Measurements from ENCODE around the gene ACTN3.
"Not testable (repeated sequence)": the region's sequence is repeated elsewhere in the genome, so short reads cannot be mapped to it uniquely, and the experiment has no call there.

Gene ACTN3

DNA sequence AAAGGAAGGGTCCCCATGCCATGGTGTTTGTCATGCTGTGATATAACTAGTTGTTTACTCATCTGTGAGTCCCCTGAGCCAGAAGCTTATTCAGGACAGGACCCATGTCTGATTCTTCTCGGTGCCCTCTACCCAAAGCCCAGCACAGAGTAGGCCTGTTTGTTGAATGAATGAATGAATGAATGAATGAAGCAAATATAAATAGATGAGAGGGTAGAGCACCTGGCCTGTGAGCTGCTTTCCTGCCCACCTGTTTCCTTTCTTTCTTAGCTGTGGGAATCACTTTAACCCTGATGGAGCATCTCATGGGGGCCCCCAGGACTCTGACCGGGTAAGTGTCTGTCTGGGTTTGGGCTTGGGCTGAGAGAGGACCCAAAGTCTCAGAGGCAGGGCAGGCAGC, 53.5 kb downstream of the ACTN3 start:
- DNase-seq (ENCODE audit: low read depth) = no peak

DNA sequence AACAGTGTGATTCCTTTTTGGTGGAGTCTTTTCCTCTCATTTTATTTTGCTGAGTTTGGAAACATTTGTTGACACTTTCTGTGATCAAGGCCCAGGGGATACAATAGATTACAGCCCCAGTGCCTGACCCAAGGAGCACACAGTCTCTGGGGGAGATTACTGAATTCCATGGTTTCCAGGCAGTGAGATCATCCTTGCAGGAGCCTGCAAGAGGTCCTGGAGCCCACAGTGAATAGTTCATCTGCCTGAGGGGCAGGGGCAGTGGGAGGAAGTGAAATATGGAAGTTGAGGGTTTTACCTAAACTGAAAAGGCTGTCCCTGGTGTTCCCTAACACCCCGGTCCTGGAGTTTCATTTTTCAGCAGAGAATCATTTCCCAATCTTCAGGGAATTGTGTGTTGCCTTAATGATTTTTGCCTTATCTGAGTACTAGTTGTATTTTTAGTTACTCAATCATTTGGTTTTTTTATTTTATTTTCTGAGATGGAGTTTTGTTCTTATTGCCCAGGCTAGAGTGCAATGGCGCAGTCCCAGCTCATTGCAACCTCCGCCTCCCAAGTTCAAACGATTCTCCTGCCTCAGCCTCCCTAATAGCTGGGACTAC, 54.0 kb downstream of the ACTN3 start:
- no peak for DNase-seq (ENCODE audit: low read depth)

DNA sequence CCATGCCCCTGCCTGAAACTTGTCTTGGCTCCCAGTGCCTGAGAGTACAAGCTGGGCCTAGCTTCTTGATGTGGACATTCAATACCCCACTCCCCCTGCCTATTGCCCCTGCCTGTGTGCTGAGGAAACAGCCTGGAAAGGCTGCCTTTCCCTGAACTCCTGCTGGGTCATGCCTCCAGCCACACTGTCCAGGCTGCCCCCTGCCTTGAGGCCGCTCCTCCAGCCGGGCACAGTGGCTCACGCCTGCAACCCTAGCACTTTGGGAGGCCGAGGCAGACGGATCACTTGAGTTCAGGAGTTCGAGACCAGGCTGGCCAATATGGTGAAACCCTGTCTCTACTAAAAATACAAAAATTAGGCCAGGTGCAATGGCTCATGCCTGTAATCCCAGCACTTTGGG, 56.4 kb downstream of the ACTN3 start:
- DNase-seq (ENCODE audit: low read depth) = no peak

DNA sequence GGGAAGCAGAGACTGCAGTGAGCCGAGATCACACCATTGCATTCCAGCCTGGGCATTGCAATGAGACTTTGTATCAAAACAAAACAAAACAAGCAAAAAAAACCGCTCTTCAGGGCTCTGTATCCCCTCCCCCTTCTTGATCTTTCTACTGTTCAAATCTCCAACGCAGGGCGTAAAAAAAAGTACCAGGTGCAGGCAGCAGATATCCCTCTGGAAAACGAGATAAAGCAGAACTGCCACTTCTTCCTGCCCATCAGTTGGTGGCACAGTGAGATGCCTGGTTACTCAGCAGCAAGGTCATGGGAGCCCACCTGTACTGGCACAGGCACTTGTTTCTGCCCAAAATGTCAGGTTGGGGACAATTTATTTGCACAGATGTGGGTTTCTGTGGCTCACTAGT, 57.5 kb downstream of the ACTN3 start:
- DNase-seq (ENCODE audit: low read depth) = no peak

DNA sequence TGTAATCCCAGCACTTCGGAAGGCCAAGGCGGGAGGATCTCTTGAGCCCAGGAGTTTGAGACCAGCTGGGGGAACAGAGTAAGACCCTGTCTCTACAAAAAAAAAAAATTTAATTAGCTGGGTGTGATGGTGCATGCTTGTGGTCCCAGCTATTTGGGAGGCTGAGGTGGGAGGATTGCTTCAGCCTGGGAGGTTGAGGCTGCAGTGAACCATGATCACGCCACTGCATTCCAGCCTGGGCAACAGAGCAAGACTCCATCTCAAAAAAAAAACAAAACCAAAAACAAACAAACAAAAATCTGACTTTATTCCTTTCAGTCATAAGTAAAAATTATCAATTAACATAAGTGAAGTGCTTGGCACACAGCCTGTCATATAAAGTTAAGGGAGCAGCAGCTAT, 59.9 kb downstream of the ACTN3 start:
- DNase-seq (ENCODE audit: low read depth) = not testable (repeated sequence)

DNA sequence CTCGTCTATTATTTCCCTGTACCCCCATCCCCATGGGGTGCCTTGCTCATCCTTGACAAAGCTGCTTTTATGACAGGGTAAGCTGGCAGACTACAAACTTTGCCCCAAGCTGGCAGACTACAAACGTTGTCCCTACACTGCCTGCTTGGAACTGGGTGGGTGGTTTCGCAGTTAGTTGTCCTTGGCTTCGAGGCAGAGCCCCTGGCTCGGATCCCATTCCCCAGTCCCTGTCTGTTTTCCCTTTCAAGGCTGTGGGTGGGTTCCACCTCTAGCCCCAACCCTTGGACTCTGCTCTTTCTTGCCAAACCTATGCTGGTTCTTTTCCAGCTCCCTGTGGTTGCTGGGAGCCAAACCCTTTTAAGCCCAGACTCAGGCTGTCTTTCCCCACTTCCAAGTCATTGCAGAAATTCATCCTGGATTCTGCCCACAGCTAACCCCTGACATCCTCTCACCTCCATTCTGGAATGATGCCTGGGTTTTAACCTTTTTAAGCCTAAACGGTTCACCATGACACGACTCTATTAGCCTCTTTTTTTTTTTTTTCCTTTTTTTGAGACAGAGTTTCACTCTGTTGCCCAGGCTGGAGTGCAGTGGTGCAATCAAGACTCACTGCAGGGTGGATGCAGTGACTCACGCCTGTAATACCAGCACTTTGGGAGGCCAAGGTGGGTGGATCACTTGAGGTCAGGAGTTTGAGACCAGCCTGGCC, 60.6 kb downstream of the ACTN3 start:
- peak; percentile 88 for DNase-seq (ENCODE audit: low read depth)

DNA sequence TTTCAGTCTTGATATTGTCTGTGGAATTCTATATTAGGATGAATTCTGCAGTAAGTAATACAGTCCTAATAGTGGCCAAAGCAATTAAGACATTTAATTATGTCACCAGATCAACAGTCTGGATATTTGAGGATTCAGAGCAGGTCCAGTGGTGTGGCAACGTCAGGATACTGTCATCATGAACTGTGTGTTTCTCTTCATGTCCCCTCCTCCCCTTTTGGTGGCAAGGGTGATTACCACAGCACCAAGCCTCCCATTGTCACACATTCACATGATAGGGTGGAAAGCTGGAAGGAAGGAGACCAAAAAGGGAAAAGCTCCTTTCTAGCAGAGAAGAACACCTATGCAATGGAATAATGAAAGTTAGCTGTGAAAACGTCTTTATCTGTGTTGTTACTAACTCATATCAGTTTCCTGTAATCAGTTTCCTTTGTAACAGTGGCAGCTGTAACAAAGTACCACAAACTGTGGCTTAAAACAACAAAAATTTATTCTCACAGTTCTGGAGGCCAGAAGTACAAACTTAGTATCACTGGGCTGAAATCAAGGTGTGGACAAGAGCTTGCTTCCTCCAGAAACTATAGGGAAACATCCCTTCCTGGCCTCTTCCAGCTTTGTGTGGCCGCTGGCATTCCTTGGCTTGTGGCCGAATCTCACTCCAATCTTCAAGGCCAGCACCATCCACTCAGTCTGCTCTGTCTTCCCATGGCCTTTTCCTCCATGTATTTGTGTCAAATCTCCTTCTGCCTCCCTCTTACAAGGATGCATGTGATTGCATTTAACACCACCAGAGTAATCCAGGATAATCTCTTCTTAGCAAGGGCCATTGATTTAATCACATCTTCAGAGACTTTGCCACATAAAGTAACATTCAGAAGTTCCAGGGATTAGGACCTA, 63.3 kb downstream of the ACTN3 start:
- no peak for DNase-seq (ENCODE audit: low read depth)

DNA sequence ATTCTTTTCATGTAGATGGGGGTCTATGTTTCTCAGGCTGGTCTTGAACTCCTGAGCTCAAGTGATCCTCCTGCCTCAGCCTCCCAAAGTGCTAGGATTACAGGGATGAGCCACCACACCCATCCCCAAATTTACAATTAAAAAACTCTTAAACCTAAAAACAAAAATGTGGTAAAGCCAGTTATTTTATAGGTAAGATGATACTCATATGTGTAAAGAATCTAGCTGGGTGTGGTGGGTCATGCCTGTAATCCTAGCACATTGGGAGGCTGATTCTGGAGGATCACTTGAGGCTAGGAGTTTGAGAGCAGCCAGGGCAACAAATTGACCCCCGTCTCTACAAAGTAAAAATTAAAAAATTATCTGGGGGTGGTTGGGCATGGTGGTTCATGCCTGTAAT, 65.8 kb downstream of the ACTN3 start:
- DNase-seq (ENCODE audit: low read depth) = no peak

Data from stromal cell of bone marrow (primary cell).